NCI-H748 treated with DMSO at 0.1 percent for 48 hours (cell line): ENCODE data around the gene CD52.

ENCODE experiments used
- DNase-seq: peaks from one replicate; lab custom pipeline; 2025; lab: John Stamatoyannopoulos, UW

The CD52 gene

DNA sequence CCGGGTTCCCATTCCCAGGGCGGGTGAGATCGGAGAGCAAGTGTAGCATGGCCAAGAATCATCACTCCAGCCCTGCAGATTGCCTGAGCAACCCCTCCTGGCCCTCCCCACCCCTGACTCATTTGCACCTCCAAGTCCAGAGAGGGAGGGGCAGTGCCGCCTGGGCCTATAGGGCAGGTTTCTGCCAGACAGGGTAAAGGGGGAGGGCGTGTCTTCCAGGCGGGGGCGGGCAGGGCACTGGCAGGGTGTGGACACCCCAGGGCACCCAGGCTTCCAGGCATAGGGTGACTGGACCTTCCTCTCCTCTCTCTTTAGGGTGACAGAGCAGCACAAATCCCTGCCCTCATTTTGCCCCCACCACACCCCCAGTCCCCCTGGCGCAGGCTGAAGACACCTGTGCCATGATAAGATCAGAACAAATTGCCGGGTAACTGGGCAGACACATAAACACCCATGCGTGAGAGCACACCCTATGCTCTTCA is 39.4 kb downstream of the CD52 start:
- no peak for DNase-seq

DNA sequence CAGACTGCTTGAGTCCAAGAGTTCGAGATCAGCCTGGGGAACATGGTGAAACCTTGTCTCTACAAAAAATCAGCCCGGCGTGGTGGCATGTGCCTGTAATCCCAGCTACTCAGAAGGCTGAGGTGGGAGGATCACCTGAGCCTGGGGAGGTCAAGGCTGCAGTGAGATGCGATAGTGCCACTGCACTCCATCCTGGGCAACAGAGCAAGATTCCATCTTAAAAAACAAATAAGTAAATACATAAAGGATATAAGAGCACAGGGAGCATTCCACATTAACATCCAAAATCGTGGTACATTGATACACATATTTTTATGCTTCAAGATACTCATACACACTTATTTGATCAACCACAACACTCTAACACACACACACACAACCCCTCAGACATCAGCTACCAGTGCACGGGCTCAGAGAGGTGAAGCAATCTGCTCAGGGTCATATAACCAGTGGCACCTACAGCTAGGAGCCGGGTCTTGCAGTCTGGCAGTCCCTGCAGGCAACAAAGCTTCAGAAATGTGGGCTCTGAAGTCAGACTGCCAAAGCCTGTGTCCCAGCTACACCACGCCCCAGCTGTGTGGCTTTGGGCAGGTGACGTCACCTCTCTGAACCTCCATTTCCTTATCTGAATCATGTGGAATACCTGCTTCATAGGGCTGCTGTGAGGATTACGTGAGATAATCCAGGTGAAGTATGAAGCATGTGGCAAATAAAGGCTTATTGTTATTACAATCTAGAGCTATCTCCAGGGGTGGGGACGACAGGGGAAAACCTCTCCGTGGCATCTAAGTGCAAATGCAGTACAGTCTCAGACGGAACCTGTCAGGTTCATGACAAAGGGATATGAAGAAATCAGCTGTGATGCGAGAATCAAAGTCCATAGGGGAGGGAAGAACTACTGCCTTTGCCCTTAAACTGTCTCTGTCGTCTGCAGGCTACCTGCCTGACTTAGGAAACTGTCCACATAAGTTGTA is 40.9 kb downstream of the CD52 start:
- DNase-seq = no peak

DNA sequence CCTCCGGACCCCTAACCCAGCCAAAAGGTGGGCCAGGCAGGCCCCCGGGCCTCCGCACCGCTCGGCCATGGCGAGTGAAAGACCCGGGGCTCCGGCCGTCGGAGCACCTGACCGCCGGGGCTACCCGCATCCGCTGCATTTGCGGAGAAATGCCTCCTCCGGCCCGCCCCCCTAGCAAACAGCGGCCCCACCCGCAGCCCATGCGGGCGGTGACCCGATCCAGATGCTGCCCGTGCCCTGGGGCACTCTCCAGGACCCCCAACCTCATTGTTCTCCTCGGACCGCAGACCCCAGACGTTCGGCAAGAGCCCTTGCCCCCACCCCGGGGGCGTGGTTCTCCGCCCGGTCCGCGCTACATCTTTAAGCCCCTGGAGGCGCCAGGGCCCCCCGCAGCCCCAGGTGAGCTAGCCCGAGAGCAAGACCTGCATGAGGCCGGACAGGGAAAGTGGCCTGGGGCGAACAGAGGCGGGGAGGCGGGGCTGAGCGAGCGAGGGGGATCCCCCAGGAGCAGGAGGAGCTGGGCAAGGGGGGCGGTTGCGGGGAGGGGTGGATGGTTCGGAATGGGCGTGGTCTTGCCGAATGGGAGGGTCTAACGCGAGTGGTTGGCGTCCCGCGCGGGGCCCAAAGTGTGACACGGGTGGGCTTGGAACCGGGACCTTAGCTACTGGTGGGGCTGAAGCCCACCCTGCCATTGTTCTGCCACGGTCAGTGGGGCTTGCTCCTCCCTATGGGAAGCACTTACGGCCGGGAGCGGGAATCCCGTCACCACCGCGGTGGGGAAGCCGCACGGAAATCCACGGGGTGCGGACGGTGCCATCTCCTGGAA is 42.4 kb downstream of the CD52 start:
- no peak for DNase-seq

DNA sequence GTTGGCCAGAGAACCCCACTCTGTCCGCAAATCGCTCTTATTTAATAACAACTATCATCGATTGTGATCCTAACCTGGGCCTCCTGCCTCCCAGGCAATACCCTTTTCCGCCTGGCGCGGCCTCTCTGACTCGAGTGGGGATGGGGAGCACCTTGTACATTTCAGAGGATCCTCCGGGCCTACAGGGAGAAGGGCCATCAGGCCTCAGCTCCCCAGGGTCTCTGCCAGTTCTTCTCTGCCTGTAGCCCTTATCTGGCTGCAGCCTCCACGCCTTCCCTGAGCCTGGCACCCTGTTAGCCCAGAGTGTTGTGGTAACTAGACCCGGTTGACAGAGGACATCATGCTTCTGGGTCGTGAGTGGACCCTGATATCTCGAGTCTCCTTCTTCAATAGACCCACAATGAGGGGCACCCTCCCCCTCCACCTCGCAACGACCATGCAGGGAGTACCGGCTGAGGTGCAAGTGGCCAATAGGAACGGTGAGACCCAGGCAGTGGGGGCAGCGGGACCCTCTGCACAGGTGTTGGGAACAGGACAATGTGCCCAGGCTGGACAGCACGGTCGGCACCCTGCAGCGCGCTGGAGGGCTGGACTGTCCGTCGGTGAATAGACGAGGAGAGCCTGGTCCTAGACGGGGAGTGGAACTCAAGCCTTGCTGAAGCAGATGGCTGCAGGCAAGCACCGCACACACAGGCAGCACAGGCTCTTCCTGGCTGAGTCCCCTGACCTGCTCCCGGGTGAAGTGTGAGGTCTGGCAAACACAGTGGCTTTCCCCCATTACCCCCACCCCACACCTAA is 43.2 kb downstream of the CD52 start:
- no peak for DNase-seq

DNA sequence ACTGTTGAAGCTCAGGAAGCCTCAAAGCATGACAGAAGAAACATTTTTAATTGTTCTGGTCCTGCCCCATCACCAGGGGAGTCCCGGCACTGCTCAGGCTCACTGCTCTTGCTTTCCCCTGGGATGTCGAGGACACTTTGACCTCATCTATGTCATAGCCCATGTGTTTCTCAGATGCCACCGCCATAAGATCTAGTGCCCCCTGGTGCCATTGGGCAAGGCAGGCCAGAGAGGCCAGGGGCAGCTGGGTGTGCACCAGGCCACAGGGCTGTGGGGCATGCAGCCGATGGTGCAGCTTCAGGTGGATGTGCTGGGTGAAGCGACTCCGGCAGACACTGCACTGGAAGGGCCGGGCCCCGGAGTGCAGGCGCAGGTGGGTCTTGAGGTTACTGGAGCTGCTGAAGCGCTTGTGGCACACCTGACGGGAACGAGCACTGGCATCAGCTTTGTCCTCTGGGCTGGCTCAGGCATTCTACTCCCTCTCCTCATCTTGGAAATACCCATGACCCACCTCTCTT is 43.9 kb downstream of the CD52 start:
- no peak for DNase-seq

DNA sequence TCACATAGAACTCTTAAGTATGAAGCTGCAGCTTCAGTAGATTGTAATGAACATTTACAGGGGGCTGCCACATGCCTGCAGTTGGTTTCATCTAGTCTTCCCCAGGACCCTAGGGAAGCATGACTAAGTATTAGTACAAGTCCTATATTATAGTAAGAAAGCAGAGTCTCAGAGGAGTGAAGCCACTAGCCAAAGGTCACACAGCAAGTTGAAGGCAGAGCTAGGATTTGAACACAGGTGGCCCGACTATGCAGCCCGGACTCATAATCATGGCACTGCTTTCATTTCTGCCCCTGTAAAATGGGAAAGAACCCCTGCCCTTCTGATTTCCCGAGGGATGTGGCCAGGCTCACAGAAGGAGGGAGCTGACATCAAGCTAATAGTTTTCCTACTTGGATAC is 44.6 kb downstream of the CD52 start:
- DNase-seq = no peak

DNA sequence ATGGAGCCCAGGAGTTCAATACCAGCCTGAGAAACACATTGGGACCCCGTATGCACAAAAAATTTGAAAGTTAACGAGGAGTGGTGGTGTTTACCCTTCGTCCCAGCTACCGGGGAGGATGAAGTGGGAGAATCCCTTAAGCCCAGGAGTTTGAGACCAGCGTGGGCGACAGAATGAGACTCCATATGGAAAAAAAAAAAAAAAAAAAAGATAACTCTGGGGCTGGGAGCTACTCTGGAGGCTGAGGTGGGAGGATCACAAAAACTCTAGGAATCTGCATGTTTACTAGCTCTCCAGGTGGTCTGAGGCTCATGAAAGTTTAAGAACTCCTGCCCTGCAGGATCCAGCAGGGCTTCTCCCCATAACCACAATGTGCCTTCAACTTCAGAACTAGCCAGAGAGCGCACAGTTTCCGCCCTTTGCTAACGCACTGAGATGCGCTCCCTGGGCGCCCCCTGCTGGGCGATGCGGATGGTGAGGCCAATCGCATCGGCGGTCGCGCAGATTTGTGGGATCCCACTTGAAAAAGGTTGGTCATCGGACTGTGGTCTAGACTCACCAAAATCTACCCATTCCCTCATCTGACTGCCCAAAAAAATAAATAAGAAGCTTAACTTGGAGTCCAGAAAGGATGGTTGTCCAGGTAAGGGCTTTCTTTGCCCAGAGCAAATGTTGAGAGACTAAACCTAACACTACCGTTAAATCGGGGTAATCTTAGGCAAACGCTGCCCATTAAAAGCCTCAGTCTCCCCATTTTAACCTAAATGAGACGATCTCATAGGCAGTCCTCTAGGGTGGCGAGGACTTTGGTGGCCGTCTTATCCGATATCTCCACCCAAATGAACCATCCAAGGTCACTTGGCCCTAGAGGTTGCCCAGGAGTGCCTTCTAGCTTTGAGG is 46.0 kb downstream of the CD52 start:
- DNase-seq = peak; percentile 36

DNA sequence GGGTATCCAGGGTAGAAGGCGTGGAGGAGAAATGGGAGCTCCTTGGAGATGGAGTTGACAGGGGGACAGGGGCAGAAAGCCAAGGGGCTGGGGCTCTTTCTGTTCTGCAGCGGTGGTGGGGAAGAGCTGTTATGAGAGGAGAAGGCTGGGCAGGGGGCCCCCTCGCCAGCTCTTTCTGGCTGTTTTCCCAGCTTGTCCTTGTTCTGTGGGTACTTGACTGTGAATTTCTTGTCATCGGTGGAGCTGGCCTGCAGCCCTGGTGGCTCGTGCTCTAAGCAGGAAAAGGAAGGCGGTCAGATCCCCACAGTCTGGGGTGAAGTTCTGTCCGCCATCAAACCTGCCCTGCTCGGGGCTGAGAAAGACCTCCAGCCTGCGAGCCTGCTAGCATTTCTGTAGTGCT is 47.2 kb downstream of the CD52 start:
- DNase-seq = no peak

DNA sequence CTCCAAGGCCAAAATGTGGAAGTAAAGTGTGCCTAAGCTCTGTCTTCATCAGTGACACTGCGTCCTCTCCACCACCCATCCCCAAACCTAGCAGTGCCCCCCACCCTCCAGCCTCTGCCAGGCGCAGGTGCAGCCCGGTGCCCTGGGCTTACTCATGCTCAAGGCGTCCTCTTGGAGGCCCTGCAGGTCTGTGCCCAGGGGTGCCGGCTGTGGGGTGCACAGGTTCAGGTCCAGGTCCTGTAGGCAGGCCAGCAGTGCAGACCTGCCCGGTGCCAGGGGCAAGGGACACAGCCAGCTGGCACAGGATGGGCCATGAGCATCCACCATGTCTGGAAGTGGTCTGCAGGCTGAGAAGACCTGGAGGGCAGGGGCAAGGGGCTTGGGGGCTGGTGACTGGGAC is 49.7 kb downstream of the CD52 start:
- no peak for DNase-seq

DNA sequence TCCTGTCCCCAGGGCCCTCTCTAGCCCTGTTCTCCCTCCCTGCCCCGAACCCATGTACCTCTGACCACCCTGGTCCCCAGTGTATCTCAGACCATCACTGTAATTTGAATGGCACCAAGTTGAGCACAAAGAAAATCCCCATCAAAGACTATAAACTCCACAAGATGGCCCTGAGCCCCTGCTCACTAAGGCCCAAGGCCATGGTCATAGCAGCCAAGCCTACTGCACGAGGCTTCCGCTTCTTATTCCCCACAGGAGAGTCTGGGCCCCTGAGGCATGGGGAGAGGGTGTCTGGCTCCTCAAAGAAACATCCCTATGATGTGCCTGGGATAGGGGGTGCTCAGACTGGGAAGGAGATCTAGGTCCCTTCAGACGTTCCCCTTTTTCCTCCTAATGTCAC is 50.2 kb downstream of the CD52 start:
- no peak for DNase-seq

DNA sequence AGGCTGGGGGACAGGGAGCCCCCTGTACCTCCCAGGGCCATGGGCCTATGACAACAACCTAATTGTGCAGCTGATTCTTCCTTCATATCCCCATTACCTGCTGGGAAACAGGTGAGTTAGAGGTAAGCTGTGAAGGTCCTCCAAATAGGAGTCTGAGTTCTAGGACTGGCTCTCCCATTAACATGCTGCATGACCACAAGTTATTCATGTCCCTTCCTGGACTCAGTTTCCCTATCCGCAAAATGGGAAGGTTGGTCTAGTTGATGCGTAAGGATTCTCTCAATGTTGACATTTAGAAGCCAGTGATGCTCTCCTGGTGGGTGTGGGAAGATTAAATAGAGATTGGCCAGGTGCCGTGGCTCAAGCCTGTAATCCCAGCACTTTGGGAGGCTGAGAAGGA is 50.7 kb downstream of the CD52 start:
- no peak for DNase-seq
